ENCODE measurements around the gene RNF207. TPM values are rescaled to one million over a fixed set of nuclear protein-coding genes. Genes with fewer than 3 reads are reported as not detected.

RNF207 gene
- total and polyA plus RNA-seq, 10 of the 15 experiments (the other 5 are each of a cell fraction or from before 2014, with no cell fraction given) = 1.7 to 36.4 (median 13.1) TPM

DNA sequence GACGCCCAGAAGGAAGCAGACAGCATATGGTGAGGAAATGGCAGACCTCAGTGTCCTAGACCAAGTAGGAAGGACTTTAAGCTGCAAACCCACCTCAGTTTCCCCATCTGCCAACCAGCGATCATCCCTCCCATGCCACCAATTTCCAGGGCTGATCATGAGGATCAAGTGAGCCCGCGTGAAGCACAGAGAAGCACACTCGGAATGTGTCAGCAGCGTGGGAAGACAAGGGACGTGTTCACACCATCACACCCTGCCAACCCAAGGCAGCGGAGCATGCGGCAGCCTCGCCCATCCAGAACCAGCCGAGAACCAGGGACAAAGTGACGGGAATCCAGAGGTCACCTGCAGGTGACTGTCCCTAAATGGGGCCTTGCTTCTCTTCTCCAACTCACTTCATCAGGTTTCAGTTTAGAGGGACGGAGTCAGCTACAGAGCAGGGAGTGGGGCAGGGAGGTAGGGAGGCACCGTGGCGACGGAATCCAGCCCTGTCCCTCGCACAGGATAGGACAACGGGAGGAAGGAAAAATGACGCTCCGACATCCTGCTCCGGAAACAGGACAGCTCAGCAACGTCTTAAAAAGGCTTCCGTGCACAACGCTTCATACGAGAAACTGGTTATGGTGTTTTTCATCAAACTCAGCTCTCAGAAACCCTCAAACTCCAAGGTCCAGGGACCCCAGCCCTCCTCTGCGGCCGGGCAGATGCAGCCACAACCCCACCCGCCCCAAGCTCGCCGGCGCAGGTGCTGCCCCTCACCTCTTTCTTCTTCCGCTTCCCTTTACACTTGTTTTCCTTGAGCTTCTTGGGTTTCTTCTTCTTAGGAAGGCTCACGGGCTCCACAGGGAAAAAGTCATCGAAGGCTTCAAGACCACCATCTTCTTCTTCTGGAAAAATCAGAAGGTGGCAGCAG, 38.3 kb upstream of the RNF207 start:
- Histone ChIP-seq H3K36me3 (ENCODE audit: control insufficient read depth in 2 of 2, insufficient read depth in 2 of 2, low read length in 1 of 2) (no peaks in the 10 kb centered on the region), H3K27me3 (replicated peaks in 1 of 2; ENCODE audit: control insufficient read depth in 2 of 2, insufficient read depth in 2 of 2, low read length in 1 of 2) (no peaks in the 10 kb centered on the region; a peak in 2 of 4 replicates), H3K9me3 (replicated peaks; ENCODE audit: control insufficient read depth, insufficient read depth, low read length) (no peaks in the 10 kb centered on the region), H3K27ac (ENCODE audit: control insufficient read depth, insufficient read depth) (no peak overlapping the region), H3K9ac (ENCODE audit: control insufficient read depth, insufficient read depth, low read length) (no peak overlapping the region), H3K4me3 (no peak overlapping the region), H3K79me2 (ENCODE audit: control insufficient read depth, insufficient read depth, low read length) (no peaks in the 10 kb centered on the region), H3K4me2 (ENCODE audit: control insufficient read depth, insufficient read depth) (no peak overlapping the region), H4K20me1 (ENCODE audit: control insufficient read depth, insufficient read depth) (no peaks in the 10 kb centered on the region), H3K4me1 (ENCODE audit: control insufficient read depth, insufficient read depth, low read length) (no peaks in the 10 kb centered on the region), H2AFZ (ENCODE audit: control insufficient read depth, low read depth, low read length) (no peak overlapping the region)
- POLR2A ChIA-PET = no interaction called here
- in situ Hi-C loops (cut with MboI) (no loop called here), intact Hi-C loops (cut with micrococcal nuclease; ENCODE audit: unreplicated experiment) (loop anchor here (5.0 kb wide), 1 partner anchor 50 kb away; no protein-coding TSS in a partner anchor)
- no peak for ATAC-seq
- DNase-seq (ENCODE audit: low read depth, low spot score) = no peak
- no TSS peak for BruUV-seq (replicated peaks)
- 49% methylated on average over 32 of the region's 34 CpGs for WGBS (ENCODE audit: insufficient coverage, insufficient replicate concordance, low lambda C conversion rate, missing lambda C conversion rate)
- CTCF ChIA-PET = no interaction called here
- no peak for FAIRE-seq
- RAD21 ChIA-PET (ENCODE audit: unreplicated experiment) = no interaction called here
- TF ChIP-seq, protein P1, sequence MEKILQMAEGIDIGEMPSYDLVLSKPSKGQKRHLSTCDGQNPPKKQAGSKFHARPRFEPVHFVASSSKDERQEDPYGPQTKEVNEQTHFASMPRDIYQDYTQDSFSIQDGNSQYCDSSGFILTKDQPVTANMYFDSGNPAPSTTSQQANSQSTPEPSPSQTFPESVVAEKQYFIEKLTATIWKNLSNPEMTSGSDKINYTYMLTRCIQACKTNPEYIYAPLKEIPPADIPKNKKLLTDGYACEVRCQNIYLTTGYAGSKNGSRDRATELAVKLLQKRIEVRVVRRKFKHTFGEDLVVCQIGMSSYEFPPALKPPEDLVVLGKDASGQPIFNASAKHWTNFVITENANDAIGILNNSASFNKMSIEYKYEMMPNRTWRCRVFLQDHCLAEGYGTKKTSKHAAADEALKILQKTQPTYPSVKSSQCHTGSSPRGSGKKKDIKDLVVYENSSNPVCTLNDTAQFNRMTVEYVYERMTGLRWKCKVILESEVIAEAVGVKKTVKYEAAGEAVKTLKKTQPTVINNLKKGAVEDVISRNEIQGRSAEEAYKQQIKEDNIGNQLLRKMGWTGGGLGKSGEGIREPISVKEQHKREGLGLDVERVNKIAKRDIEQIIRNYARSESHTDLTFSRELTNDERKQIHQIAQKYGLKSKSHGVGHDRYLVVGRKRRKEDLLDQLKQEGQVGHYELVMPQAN (conservative IDR thresholded peaks at IDR 0.05) = no peak
- TF ChIP-seq POLR2AphosphoS2 (IDR thresholded peaks at IDR 0.05; ENCODE audit: low read depth, low read length) = no peak
- TF ChIP-seq RCOR1 (conservative IDR thresholded peaks at IDR 0.05; ENCODE audit: low read depth, low read length) = no peak
- TF ChIP-seq, protein P2, sequence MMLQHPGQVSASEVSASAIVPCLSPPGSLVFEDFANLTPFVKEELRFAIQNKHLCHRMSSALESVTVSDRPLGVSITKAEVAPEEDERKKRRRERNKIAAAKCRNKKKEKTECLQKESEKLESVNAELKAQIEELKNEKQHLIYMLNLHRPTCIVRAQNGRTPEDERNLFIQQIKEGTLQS (IDR thresholded peaks at IDR 0.05; ENCODE audit: borderline replicate concordance, extremely low read depth, low read depth, low read length) = no peak
- no peak for TF ChIP-seq TCF7 (IDR thresholded peaks at IDR 0.05; ENCODE audit: borderline replicate concordance)
- SMC1A ChIA-PET (ENCODE audit: uncharacterized antibody, unreplicated experiment) = no interaction called here

All from GM12878 (cell line).